Fibroblast of lung (primary cell): Measurements from ENCODE around the gene YIPF6.

Experiments
- EZH2 ChIP-seq: IDR thresholded peaks from 2 replicates; pipeline ENCODE4 v1.5.1; 2012; ENCODE audit warnings: low read length, control low read depth, mild to moderate bottlenecking; ENCODE audit errors: missing control alignments
- TF ChIP-seq, protein P1 (sequence below), 2 donors: IDR thresholded peaks in 1 of 2; conservative IDR thresholded peaks in 1 of 2; 1 replicate in 1 of 2; 2 replicates in 1 of 2; pipeline ENCODE4 v1.5.1; 2011 to 2012; ENCODE audit warnings: low read length in 2 of 2, control low read depth in 1 of 2, inconsistent platforms in 1 of 2, low read depth in 1 of 2, mild to moderate bottlenecking in 1 of 2

- TF ChIP-seq, protein P1, sequence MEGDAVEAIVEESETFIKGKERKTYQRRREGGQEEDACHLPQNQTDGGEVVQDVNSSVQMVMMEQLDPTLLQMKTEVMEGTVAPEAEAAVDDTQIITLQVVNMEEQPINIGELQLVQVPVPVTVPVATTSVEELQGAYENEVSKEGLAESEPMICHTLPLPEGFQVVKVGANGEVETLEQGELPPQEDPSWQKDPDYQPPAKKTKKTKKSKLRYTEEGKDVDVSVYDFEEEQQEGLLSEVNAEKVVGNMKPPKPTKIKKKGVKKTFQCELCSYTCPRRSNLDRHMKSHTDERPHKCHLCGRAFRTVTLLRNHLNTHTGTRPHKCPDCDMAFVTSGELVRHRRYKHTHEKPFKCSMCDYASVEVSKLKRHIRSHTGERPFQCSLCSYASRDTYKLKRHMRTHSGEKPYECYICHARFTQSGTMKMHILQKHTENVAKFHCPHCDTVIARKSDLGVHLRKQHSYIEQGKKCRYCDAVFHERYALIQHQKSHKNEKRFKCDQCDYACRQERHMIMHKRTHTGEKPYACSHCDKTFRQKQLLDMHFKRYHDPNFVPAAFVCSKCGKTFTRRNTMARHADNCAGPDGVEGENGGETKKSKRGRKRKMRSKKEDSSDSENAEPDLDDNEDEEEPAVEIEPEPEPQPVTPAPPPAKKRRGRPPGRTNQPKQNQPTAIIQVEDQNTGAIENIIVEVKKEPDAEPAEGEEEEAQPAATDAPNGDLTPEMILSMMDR (conservative IDR thresholded peaks at IDR 0.05 in 1 of 2, IDR thresholded peaks at IDR 0.05 in 1 of 2; ENCODE audit: low read depth in 1 of 2, low read length in 2 of 2): no peak
- no peak for TF ChIP-seq EZH2
These were observed 51.3 kb downstream of the YIPF6 start for GRCh38 chrX:68550193-68550592.
